ENCODE data around the gene TMEM205.

GRCh38 chr19:11374433-11375142 lies 28.5 kb upstream of the TMEM205 start, which contains the start of gene SWSAP1:
- TF ChIP-seq EZH2 (IDR thresholded peaks at IDR 0.05; ENCODE audit: borderline replicate concordance, low read length): no peak
- TF ChIP-seq CTCF (IDR thresholded peaks at IDR 0.05; ENCODE audit: low read length): no peak
